DND-41 (cell line): Measurements from ENCODE around the gene FTL.

Experiments
- EZH2 ChIP-seq: IDR thresholded peaks from 3 replicates; pipeline ENCODE4 v1.6.1; 2012; ENCODE audit warnings: borderline replicate concordance, low read depth, mild to moderate bottlenecking, moderate library complexity, low read length, inconsistent platforms; ENCODE audit not compliant: severe bottlenecking
- TF ChIP-seq, protein P1 (sequence below): IDR thresholded peaks from 2 replicates; pipeline ENCODE4 v1.5.1; 2012; ENCODE audit warnings: borderline replicate concordance, low read length, moderate library complexity, mild to moderate bottlenecking; ENCODE audit not compliant: poor library complexity, severe bottlenecking; ENCODE audit errors: extremely low read depth

DNA sequence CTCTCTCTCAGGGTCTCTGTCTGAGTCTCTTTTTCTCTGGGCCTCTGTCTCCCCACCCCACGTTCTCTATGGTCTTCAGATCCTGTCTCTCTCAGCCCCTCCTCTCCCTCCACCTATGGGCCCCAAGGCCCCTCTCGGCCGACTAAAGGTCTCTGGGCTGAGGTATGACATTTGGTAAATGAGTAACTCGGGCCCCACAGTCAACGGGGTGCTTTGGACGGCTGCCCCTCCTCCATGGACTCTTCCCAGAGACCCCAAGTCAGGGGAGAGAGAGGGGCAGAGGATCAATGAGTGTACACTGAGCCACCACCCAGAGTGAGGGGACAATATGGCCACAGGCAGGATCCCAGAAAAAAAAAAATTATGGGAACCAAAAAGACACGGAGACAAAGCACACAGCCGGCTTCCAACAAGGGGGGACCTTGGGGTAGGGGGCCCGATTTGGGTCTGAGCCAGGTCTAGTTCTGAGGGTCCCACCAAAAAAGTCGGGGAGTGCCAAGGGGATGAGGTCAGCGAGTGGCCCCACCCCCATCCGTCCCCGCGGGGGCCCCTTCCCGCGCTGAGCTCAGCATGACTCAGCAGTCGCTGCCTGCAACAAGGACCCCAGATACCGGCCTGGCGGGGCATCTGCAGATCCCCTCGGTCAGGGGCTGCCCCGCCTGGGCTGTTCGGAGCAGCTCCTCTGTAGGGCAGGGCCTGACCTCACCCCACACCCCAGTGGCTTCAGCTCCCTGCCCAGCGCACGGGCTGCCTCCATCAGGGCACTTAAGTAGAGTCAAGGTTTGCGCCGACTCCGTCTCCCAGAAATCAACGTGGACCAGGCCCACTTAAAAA, 1.5 kb upstream of the FTL start:
- TF ChIP-seq, protein P1, sequence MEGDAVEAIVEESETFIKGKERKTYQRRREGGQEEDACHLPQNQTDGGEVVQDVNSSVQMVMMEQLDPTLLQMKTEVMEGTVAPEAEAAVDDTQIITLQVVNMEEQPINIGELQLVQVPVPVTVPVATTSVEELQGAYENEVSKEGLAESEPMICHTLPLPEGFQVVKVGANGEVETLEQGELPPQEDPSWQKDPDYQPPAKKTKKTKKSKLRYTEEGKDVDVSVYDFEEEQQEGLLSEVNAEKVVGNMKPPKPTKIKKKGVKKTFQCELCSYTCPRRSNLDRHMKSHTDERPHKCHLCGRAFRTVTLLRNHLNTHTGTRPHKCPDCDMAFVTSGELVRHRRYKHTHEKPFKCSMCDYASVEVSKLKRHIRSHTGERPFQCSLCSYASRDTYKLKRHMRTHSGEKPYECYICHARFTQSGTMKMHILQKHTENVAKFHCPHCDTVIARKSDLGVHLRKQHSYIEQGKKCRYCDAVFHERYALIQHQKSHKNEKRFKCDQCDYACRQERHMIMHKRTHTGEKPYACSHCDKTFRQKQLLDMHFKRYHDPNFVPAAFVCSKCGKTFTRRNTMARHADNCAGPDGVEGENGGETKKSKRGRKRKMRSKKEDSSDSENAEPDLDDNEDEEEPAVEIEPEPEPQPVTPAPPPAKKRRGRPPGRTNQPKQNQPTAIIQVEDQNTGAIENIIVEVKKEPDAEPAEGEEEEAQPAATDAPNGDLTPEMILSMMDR, result no peak
- TF ChIP-seq EZH2, result no peak
